GM19035 (cell line): ENCODE results near the gene OR6K6.

Experiments
- ATAC-seq: cut with Tn5 transposase; IDR thresholded peaks from one replicate; pipeline ENCODE4 v1.9.1; 2021; ENCODE audit not compliant: unreplicated experiment

OR6K6 gene, protein sequence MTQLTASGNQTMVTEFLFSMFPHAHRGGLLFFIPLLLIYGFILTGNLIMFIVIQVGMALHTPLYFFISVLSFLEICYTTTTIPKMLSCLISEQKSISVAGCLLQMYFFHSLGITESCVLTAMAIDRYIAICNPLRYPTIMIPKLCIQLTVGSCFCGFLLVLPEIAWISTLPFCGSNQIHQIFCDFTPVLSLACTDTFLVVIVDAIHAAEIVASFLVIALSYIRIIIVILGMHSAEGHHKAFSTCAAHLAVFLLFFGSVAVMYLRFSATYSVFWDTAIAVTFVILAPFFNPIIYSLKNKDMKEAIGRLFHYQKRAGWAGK

DNA sequence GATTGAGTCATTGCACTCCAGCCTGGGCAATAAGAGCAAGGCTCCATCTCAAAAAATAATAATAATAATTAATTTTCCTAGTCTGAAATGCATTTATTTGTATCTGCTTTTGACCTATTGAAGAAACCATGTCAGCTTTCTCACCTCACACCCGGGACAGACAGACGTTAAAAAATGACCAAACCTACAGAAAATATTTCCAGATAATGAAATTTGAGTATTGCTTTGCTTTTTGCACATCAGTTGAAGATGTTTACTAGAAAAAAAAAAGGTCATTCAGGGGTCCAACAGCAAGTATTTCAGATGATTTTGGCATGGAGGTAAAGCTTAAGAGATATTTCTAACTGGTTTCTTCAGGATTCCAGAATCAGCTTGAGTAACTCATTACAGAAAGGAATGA lies at the start of gene OR6K6:
TSS of gene OR6K6 (plus strand) at position 301 of the 400 bp plus-strand sequence. CDS start 168 bp downstream, outside the sequence.
- no peak for ATAC-seq

DNA sequence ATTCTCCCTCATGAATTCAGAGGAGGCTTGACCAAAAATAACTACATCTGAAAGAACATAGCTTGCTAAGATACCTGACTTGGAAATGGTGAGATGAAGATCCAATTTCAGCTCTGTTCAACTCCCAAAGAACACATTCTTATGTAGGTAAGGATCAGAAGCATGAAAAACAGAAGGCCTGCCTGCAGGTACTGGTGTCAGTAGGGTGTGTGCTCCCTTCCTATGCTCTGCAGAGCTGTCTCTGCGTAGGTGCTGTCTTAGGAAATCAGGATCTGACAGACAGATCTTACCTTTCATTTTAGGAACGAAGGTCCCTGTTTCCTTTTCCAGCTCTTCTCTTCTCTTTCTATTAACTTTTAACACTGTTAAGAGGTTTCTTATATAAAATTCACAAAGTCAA lies 48.4 kb upstream of the OR6K6 start:
- no peak for ATAC-seq

DNA sequence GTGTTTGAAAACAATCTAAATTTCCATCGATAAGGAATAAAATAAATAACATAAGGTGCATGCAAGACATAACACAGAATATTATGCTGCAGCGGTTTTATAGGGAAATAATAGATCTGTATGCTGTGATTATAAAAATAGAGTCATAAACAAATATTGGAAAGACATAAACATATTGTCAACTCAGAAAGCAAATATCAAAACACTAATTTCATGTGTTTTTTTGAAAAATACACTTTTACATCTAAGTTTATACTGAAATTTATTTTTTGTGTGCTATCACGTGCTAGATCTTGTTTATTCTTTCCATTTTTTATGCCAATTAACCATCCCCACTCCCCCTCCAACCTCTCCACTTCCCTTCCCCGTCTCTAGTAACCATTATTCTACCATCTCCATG lies 43.4 kb upstream of the OR6K6 start:
- ATAC-seq = no peak

DNA sequence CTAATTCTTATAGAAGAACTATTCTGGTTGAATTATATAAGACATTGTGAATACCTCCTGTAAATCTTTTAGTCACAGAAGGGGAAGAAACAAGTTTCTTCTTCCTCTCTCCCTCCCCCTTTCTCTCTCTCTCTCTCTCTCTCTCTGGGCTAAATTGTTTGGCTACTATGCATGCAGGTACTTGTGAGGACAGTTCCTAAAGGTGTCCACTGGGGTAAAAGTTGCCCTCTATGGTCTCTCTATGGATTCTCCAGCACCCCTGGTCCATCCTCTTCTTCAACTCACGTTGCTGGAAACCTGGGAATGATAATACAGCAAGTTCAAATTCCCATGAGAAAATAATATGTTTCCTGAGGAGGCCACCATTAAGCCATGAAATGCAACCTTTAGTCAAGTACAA lies 39.8 kb upstream of the OR6K6 start:
- no peak for ATAC-seq

DNA sequence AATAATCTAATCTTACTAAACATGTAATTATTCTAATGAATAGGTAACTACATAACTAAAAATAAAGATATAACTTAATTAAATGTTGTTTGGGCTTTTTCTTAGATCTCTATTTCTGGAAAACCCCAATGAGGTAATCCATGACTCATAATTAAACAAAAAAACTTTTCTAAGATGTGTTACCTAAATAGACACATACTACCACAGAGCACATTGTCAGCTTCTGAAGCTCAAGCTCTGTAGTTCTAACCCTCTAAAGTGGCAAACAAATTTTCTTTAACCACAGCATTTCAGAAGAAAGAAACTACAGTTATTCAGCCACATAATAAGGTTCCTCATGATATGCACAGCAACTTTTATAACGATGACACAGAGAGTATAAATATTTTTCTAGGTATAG lies 38.2 kb upstream of the OR6K6 start:
- peak; percentile 56 for ATAC-seq

DNA sequence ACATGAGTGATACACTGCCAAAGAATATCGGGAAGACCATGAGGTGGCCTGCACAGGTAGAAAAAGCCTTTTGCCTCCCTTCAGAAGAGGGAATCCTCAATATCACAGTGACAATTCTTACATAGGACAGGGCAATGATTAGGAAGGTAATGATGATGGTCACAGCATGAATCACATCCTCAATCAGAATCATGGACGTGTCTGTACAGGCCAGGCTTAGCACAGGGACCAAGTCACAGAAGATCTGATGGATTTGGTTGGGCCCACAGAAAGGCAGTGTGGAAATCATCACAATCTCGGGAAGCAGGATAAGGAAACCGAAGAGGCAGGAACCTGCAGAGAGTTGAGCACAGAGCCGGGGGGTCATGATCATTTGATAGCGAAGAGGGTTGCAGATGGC lies 37.2 kb upstream of the OR6K6 start:
- ATAC-seq = no peak

DNA sequence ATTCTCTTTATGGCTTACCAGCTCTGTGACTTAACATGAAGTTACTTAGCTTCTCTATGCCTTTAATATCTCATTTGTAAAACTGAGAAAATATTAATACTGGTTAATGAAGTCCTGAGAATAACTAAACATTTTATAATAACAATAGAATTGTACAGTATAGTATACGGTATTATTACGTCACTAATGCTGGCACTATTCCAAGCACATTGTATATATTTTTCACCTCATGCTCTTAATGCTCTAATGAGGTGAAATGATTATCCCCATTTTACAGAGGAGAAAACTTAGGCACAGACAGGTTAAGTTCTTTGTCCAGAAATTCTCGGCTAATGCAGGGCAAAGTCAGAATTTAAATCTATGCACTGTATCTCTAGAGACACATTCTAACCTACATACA lies 34.9 kb upstream of the OR6K6 start:
- ATAC-seq = no peak

DNA sequence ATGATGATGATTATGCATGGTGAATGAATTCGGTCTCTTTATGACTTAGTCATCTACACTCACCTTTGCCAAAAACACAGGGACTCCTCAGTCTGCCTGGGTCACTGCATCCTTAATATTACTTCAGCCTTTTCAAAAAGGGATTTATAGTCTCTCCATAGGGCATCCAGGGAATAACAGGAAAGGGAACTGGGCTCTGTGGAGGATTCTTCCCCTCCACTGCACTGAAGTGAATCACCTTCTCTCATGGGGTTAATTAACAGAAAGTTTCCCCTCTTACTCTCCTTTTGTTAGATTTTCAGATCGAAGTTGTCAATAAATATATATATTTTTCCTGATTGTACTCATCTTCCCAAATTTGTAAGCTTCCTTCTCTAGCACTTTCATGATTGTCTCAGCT lies 33.9 kb upstream of the OR6K6 start, which contains the start of gene OR6K3:
TSS of gene OR6K3 (minus strand) at position 101 of the 400 bp plus-strand sequence. CDS start 2,605 bp downstream, outside the sequence.
- ATAC-seq = no peak

DNA sequence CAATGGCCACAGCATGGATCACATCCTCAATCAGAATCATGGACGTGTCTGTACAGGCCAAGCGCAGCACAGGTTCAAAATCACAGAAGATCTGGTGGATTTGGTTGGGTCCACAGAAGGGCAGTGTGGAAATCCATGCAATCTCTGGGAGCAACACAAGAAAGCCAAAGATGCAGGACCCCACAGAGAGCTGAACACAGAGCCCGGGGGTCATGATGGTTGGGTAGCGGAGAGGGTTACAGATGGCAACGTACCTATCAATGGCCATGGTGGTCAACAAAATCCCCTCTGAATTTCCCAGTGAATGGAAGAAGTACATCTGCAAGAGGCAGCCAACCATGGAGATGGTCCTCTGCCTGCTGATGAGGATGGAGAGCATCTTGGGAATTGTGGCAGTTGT lies 30.1 kb upstream of the OR6K6 start:
- ATAC-seq = no peak

DNA sequence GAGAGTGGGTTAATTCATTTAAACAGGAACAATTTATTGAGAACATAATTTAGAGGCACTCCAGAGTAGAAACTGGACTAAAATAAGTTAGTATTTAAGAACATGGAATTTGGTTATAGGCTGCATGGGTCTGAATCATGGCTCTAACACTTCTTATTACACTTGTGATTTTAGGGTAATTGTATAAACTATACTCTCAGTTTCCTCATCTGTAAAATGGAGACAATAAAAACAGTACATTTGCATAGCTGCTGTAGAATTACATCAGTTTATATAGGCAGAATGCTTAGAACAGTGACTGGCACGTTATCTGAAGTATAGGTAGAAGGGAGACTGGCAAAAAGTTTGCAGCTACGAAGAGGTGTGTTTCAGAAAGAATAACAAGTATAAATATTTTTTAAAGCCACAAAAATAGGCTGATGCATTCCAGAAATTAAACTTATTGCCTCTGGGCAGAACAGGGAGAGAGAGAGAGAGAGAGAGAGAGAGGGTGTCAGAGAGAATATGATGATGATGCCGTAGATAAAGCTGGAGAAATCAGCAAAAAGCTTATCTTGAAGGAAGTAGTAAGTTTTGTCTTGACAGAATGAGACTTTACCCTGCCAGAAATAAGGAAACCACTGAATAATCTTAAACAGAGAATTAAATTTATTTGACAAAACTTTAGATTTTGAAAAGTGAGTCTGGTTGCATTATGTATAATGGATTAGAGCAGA lies 25.9 kb upstream of the OR6K6 start:
- no peak for ATAC-seq

DNA sequence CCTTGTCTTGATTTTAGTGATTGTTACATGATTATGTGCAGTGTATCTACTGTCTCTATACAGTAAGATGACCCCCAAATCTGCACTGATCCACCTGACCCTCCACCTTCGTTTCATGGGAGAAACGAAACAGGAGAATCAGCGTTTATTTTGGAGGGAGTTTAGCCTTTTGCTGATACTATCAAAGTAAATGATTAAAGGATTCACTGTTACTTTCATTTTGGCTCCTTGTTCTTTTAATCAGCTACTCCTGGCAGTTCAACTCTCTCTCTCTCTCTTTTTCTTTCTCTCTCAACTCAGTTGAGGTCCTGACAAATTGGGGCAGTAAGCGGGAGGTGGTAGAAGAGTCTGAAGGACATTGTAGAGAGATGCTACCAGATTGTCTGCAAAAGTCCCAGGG lies 24.1 kb upstream of the OR6K6 start:
- ATAC-seq = no peak

DNA sequence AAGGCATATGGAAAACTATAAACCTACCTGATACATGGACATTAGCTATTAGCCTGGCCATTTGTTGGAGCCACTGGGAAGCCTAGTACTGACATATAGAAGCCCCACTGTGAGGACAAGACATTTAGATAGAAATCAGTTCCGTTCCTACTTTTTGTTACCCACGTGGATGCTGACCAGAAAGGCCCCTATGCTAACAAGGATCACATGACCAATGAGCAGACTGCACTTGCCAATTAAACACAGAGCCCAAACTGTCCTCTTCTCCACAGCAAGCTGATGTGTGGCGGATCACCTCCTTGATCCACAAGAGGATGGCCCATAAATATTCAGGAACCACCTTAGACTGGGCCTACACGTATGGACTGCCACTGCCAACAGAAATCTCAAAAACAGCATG lies 22.8 kb upstream of the OR6K6 start:
- ATAC-seq = no peak

DNA sequence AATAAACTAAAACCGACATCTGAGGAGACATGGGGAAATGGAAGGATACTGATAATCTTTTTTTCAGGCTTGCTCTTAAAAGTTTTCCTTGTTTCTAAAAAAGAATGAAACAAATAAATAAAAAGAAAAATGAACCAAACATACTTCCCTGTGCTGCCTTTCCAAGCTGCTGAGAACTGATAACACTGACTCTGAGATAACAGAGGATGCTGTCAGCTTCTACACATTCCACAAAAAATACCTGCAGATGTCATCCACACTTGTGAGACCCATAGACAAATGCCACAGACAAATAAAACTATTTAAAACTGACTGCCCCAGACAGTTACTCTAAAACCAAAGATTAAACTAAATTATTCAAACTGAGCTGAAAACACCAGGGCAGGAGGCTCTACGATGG lies 22.0 kb upstream of the OR6K6 start:
- ATAC-seq = no peak

DNA sequence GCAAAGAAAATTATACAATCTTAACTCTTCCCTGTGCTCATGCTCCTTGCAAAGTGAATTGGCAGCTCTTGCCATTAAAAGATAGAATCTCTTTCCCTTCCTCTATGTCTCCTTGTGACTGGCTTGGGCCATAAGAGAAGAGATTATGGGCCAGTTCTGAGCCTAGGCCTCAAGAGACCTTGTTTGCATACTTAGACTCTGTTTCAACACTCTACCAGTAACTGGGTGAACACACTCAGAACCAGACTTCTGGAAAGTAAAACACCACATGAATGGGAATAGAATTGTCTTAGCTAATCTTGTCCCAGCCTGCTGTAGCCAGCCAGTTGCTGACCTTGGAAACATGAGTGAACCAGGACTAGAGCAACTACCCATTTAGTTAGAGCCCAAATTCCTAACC lies 18.7 kb upstream of the OR6K6 start:
- no peak for ATAC-seq

DNA sequence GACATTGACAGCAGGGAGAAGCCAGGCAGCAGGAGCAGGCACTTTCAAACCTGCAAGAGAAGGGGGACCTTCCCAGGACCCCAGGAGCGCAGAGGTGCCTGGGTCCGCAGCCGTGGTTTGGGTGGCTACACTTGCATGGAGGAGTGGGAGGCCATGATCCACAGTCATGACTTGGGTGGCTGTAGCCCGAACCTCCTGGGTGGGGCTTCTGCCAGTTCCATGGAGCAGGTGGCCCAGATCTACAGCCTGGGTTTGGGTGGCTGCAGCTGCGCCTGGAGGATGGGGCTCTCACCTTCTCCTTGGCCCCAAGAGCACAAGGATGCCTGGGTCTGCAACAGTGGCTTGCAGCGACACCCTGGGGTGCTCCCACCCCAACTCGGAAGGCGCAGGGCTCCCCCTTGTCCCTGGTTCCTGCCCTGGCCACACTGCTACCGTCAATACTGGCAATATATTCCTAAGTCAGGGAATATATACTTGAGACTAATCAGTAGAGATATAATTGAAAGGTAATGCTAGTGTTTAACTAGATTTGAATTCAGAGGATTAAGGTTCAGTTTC lies 2.3 kb upstream of the OR6K6 start:
- no peak for ATAC-seq

DNA sequence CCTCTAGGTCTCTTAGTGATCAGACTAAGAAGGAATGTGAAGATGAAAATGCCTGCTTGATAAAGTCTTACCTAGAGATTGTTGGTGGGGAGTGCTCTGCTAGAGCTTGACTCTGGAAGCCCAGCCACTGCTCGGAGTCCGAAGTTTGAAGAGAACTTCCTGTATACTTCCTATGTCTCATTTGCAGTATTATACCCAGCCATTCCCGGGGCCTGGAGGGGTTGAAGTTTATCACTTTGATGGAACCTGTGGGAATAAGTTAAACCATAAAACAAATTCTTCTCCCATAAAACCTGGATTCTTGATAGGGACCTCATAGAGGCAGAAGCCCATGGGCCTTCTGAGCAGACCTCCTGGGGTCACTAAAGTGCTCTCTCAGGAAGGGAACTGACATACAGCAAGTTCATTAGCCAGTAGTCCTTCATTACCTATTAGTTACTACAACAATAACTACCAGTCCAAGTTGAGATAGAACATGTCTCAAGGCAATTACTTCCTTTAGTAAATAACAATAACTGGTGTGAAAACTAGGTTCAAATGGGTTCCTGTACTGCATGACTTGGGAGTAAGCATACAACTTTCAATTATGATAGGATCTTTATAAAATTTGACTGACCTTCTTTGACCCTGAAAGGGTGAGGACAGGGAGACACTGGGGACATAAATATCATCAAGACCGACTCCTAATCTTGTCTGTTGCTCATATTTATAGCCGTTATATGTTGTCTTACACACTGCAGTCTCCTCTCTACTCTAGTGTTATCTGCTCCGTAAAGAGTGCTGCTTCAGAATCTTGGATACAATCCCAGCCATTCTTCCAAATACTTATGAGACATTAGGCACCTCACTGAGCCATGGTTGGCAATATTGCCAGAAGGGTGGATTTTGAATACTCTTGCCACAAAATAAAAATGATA lies 17.7 kb downstream of the OR6K6 start, which contains the start of gene OR6N1:
TSS of gene OR6N1 (minus strand) at position 246 of the 917 bp plus-strand sequence. CDS start 5,513 bp downstream, outside the sequence.
- ATAC-seq = no peak

DNA sequence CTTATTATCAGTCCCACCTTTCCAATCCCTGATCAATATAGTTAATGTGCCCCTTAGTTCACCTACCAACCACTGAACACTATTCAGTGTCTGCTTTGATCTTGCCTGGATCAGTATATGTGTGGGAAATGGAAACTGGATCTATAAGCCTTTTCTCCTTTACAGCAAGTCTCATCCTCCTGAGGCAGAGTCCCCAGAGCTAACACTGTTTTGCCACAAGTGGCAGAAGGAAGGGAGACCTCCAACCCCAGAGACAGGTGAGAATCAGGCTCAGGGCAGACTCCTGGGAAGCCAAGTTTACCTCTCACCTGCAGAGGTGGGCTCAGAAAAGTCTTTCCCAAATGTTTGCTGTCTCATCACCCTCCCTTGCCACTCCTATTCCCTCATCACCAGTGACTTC lies 26.6 kb downstream of the OR6K6 start, which contains the start of gene OR6N2:
TSS of gene OR6N2 (minus strand) at position 101 of the 400 bp plus-strand sequence. CDS start 3,569 bp downstream, outside the sequence.
- no peak for ATAC-seq

DNA sequence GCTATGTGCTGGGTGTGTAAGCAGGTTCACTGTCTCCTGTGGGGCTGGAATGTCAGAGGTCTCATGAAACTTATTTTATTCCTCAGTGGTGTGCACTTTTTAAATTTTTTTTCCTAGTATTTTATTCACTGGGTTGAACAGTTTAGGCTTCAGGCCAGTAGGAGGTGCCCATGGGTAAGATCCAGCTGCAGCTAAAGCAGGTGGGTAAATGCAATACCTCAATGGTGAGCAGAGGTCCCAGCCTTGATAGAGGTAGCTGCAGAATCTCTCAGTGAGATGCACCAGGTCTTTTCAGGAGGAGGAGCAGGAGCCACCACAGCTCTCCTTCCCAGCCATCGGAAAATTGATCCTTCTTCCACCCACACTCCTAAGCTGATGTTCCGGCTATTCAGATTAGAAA lies 39.1 kb downstream of the OR6K6 start:
- no peak for ATAC-seq

DNA sequence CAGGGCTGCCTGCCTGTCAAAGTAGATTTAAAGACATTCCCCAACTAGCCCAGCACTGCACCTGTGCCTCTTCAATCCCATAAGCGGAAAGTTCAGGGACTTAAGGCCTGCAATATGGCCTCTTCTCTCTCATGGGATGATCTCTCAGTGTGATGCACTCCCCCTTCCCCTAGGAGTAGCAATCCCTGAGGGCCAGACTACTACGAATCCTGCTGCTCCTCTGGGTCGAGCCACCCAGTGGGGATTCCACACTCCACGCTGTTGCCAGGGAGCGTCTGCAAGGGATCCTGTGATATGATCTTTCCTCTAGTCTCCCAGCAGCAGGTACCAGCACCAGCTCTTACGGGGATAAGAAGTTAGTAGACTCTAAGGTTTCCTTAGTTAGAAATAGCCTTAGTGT lies 39.7 kb downstream of the OR6K6 start:
- no peak for ATAC-seq

DNA sequence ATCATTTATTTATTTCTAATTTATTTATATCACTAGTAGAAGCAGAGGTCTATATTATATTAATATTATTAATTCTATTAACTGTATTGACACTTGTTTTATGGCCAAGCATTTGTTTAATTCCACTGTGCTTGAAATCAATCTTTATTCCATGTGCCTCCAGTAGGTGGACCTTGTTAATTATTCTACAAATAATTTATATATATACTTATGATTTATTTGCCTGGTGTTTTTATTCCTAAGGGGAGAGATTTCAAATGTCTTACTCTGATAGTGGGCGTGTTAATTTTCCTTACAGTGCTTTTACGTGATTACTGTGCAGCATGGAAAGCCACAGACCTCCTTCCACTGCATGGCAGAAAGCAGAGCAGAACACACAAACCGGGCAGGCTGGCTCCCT lies 44.0 kb downstream of the OR6K6 start:
- ATAC-seq = no peak

DNA sequence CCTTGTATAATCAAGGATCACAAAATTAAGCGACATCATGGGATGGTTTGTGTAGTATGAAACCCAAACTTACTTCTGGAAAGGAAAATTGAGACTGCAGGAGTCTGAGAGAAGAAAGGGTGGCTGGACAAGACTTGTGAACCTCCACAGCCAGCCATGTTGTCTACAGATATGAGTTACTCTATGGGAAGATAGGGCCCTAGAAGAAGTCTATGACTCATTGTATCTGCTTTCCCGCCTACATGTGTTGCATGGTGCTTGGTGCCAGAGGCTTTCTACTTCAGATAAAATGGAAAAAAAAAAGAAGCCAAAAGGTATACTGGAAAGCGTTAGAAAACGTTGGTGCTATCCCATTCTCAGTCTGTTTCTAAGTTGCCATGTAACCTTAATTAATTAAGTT lies 45.2 kb downstream of the OR6K6 start:
- no peak for ATAC-seq
